ENCODE measurements around the gene MUC2. TPM values are rescaled to one million over a fixed set of nuclear protein-coding genes. Genes with fewer than 3 reads are reported as not detected.

Gene MUC2
- total RNA-seq, 1 experiment from 2014 or later, result 0.47 TPM

- H3K27me3 ChIP-seq (ENCODE audit: insufficient read depth, low read length), result peaks cover 11% of the 10 kb centered on the region
- ATAC-seq (no peak), DNase-seq (ENCODE audit: low read depth, low spot score) (no peak)
- no peak overlapping the region for H3K27ac ChIP-seq (ENCODE audit: low read depth, low read length)
- no peaks in the 10 kb centered on the region for H3K4me1 ChIP-seq (ENCODE audit: control insufficient read depth in 1 of 2, insufficient read depth in 2 of 2, low read length in 2 of 2)
- no peaks in the 10 kb centered on the region for H3K36me3 ChIP-seq (ENCODE audit: control insufficient read depth in 1 of 2, insufficient read depth in 2 of 2, low read length in 2 of 2)
- no peak overlapping the region for H3K9ac ChIP-seq (ENCODE audit: low read length)
- H4K20me1 ChIP-seq (ENCODE audit: insufficient read depth), result no peaks in the 10 kb centered on the region
- BruUV-seq (replicated peaks), result no TSS peak
- ChIA-PET RAD21 (ENCODE audit: low non-redundant PET in 1 of 2, low total read pairs in 2 of 2, uncharacterized antibody in 2 of 2, unreplicated experiment in 2 of 2) (no interaction called here), CTCF (no interaction called here), POLR2A (no interaction called here)
- no peak for TF ChIP-seq CBX3 (IDR thresholded peaks at IDR 0.05; ENCODE audit: low read depth)
- TF ChIP-seq JUND (IDR thresholded peaks at IDR 0.05), result no peak
- TF ChIP-seq YY1 (IDR thresholded peaks at IDR 0.05; ENCODE audit: extremely low read depth, insufficient replicate concordance, low read depth, low read length), result no peak
- no peak for TF ChIP-seq REST (IDR thresholded peaks at IDR 0.05; ENCODE audit: low read depth)
- no peak for TF ChIP-seq MAX (IDR thresholded peaks at IDR 0.05)
- no peak for TF ChIP-seq SP1 (IDR thresholded peaks at IDR 0.05; ENCODE audit: low read depth)
- TF ChIP-seq CEBPB (IDR thresholded peaks at IDR 0.05; ENCODE audit: low read depth), result no peak
- no peak for TF ChIP-seq CTCF (IDR thresholded peaks at IDR 0.05 in 2 of 3, conservative IDR thresholded peaks at IDR 0.05 in 1 of 3; ENCODE audit: borderline replicate concordance in 1 of 3, insufficient read depth in 1 of 3, low read depth in 2 of 3, low read length in 2 of 3)
- TF ChIP-seq POLR2AphosphoS5 (IDR thresholded peaks at IDR 0.05; ENCODE audit: low read depth, low read length), result no peak
- TF ChIP-seq EZH2 (IDR thresholded peaks at IDR 0.05), result no peak
- no peak for TF ChIP-seq ZNF274 (IDR thresholded peaks at IDR 0.05; ENCODE audit: low read depth, low read length)
- no peak for TF ChIP-seq SRF (IDR thresholded peaks at IDR 0.05; ENCODE audit: low read depth)
- no peak for TF ChIP-seq ATF3 (IDR thresholded peaks at IDR 0.05)
- TF ChIP-seq ELF1 (IDR thresholded peaks at IDR 0.05; ENCODE audit: borderline replicate concordance, low read depth), result no peak
- no peak for TF ChIP-seq EZH2phosphoT487 (IDR thresholded peaks at IDR 0.05; ENCODE audit: borderline replicate concordance)
- no peak overlapping the region for H3K4me2 ChIP-seq (ENCODE audit: low read length)
- no peak overlapping the region for H3K4me3 ChIP-seq (replicated peaks in 1 of 2; ENCODE audit: low read depth in 1 of 2, low read length in 2 of 2)
- no peaks in the 10 kb centered on the region for H3K9me2 ChIP-seq (ENCODE audit: insufficient read depth)
- no peaks in the 10 kb centered on the region for H3K9me3 ChIP-seq (ENCODE audit: control insufficient read depth in 1 of 2, insufficient read depth in 1 of 2, low read depth in 1 of 2, low read length in 2 of 2)
- intact Hi-C loops (cut with micrococcal nuclease), result no loop called here
- H2AFZ ChIP-seq (ENCODE audit: low read depth, low read length, poor library complexity, severe bottlenecking), result no peak overlapping the region
- no peaks in the 10 kb centered on the region for H3K79me2 ChIP-seq (ENCODE audit: insufficient read depth, low read length)
Measured at GRCh38 chr11:1121331-1121812, 46.7 kb downstream of the MUC2 start.
